Measurements from ENCODE around the gene SLC26A9. TPM values are rescaled to one million over a fixed set of nuclear protein-coding genes. Genes with fewer than 3 reads are reported as not detected.
"Not testable (repeated sequence)": the region's sequence is repeated elsewhere in the genome, so short reads cannot be mapped to it uniquely, and the experiment has no call there.

Gene SLC26A9
- total RNA-seq, 1 experiment from 2014 or later: 0.15 TPM

- TF ChIP-seq AFF4 (CRISPR knock-in tag; IDR thresholded peaks at IDR 0.05; ENCODE audit: borderline replicate concordance) (no peak), ESRRA (CRISPR knock-in tag; IDR thresholded peaks at IDR 0.05; ENCODE audit: borderline replicate concordance) (no peak)
These were observed 29.7 kb downstream of the SLC26A9 start (continued) for GRCh38 chr1:205913451-205914154.

GRCh38 chr1:205907794-205908193, 35.5 kb downstream of the SLC26A9 start:
- ATAC-seq (peak; percentile 92), DNase-seq (ENCODE audit: low spot score) (peak; percentile 57)
- Mint-ChIP-seq H3K36me3 (no peaks in the 10 kb centered on the region), H3K9me3 (no peaks in the 10 kb centered on the region), H3K27ac (no peak overlapping the region), H3K27me3 (ENCODE audit: low read depth) (no peaks in the 10 kb centered on the region; the same call in none of the 2 replicates), H3K4me3 (no peak overlapping the region), H3K4me1 (peaks cover 3% of the 10 kb centered on the region)
- POLR2A ChIA-PET: no interaction called here
- TF ChIP-seq ZSCAN18 (CRISPR knock-in tag; IDR thresholded peaks at IDR 0.05) (no peak), CTCF (IDR thresholded peaks at IDR 0.05) (peak; percentile 28; the same call in 1 of the 2 replicates)
- CTCF ChIA-PET: interaction anchor here (0.6 to 2.4 kb wide), 11 partner anchors 11 to 249 kb away, joined by 3 to 32 read pairs (median 5); partner anchors contain the start of gene PM20D1

- H3K27me3 Mint-ChIP-seq (ENCODE audit: low read depth); DNase-seq (ENCODE audit: low spot score); CTCF ChIA-PET; H3K27ac Mint-ChIP-seq; POLR2A ChIA-PET; H3K36me3 Mint-ChIP-seq; ATAC-seq; H3K4me1 Mint-ChIP-seq; H3K4me3 Mint-ChIP-seq; H3K9me3 Mint-ChIP-seq: not testable (repeated sequence)
These were observed 38.2 kb downstream of the SLC26A9 start for GRCh38 chr1:205905095-205905494.

- ATAC-seq (no peak), DNase-seq (ENCODE audit: low spot score) (no peak)
- peaks cover 11% of the 10 kb centered on the region for H3K27me3 Mint-ChIP-seq (ENCODE audit: low read depth)
- H3K27ac Mint-ChIP-seq: no peak overlapping the region
- TF ChIP-seq HMGXB4 (CRISPR knock-in tag; IDR thresholded peaks at IDR 0.05) (no peak), CREM (CRISPR knock-in tag; IDR thresholded peaks at IDR 0.05) (no peak), MAX (CRISPR knock-in tag; IDR thresholded peaks at IDR 0.05) (no peak), PRDM15 (CRISPR knock-in tag; IDR thresholded peaks at IDR 0.05) (no peak), CBFB (CRISPR knock-in tag; IDR thresholded peaks at IDR 0.05; ENCODE audit: low read depth) (no peak), ZNF416 (CRISPR knock-in tag; IDR thresholded peaks at IDR 0.05) (no peak)
- ChIA-PET CTCF (no interaction called here), POLR2A (no interaction called here)
- H3K4me3 Mint-ChIP-seq: no peak overlapping the region
- peaks cover 49% of the 10 kb centered on the region for H3K9me3 Mint-ChIP-seq
- peaks cover 25% of the 10 kb centered on the region for H3K36me3 Mint-ChIP-seq
- peaks cover 20% of the 10 kb centered on the region for H3K4me1 Mint-ChIP-seq
These were observed 46.9 kb downstream of the SLC26A9 start for GRCh38 chr1:205896351-205896750.

- CTCF ChIA-PET: interaction anchor here (0.7 kb wide), 1 partner anchor 26 kb away, joined by 3 read pairs; no protein-coding TSS in a partner anchor
- Mint-ChIP-seq H3K27me3 (ENCODE audit: low read depth) (peaks cover 15% of the 10 kb centered on the region), H3K27ac (peak overlapping the region; percentile 0; the same call in 1 of the 2 replicates), H3K4me1 (peaks cover 20% of the 10 kb centered on the region), H3K9me3 (peaks cover 65% of the 10 kb centered on the region), H3K36me3 (peaks cover 44% of the 10 kb centered on the region)
- POLR2A ChIA-PET; H3K4me3 Mint-ChIP-seq; DNase-seq (ENCODE audit: low spot score); ATAC-seq: not testable (repeated sequence)
These were observed 49.1 kb downstream of the SLC26A9 start for GRCh38 chr1:205894119-205894518.
